GM12891 (cell line): ENCODE results near the gene CATSPERE.

Experiments
- PAX5 ChIP-seq: IDR thresholded peaks from 2 replicates; pipeline ENCODE4 v1.6.1; 2011; ENCODE audit warnings: low read length, moderate library complexity, mild to moderate bottlenecking; ENCODE audit not compliant: insufficient read depth, severe bottlenecking
- POLR2A ChIP-seq: IDR thresholded peaks from 2 replicates; pipeline ENCODE4 v1.6.1; 2011; ENCODE audit warnings: low read depth, low read length, control low read depth
- POLR2AphosphoS5 ChIP-seq: IDR thresholded peaks from 2 replicates; pipeline ENCODE4 v1.6.1; 2011; ENCODE audit warnings: low read depth, low read length, control low read depth
- SPI1 ChIP-seq: IDR thresholded peaks from 2 replicates; pipeline ENCODE4 v1.6.1; 2011; ENCODE audit warnings: low read depth, low read length, control low read depth
- TAF1 ChIP-seq: IDR thresholded peaks from 2 replicates; pipeline ENCODE4 v1.6.1; 2011; ENCODE audit warnings: low read depth, low read length, control low read depth

DNA sequence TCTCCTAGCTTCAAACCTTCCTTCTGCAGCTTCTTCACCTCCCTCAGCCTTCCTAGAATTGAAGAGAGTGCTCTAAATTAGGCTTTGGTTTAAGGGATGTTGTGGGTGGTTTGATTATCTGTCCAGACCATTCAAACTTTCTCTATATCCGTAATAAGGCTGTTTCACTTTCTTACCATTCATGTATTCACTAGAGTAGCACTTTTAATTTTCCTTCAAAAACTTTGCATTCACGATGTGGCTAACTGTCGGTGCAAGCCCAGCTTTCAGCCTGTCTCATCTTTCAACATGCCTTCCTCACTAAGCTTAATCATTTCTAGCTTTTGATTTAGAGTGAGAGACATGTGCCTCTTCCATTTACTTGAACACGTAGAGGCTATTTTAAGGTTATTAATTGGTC lies 165.6 kb downstream of the CATSPERE start:
- TF ChIP-seq POLR2AphosphoS5 (no peak), POLR2A (no peak), TAF1 (no peak), SPI1 (no peak), PAX5 (no peak)
